Vagina (tissue), 2 donors: ENCODE results near the gene PPP6R2. TPM values are rescaled to one million over a fixed set of nuclear protein-coding genes. Genes with fewer than 3 reads are reported as not detected.

ENCODE experiments used
- DNase-seq, 2 donors: peaks; one replicate each; pipeline ENCODE4 v3.0.0-alpha.2; 2017; ENCODE audit errors: extremely low spot score in 2 of 2
- H3K27ac ChIP-seq: fragments of 200-600 bp; sonication (generic); one replicate; pipeline ENCODE4 v1.5.1; 2019
- H3K27me3 ChIP-seq: fragments of 200-600 bp; sonication (generic); one replicate; pipeline ENCODE4 v1.5.1; 2019
- H3K36me3 ChIP-seq, 2 donors: fragments of 200-600 bp; sonication (generic); one replicate each; pipeline ENCODE4 v1.5.1; 2017 to 2019
- H3K4me1 ChIP-seq: fragments of 200-600 bp; sonication (generic); one replicate; pipeline ENCODE4 v1.5.1; 2019
- H3K4me3 ChIP-seq, 2 donors: fragments of 200-600 bp; sonication (generic); 1 replicate in 1 of 2; 2 replicates in 1 of 2; pipeline ENCODE4 v1.5.1; 2016 to 2019
- H3K9me3 ChIP-seq: fragments of 200-600 bp; sonication (generic); one replicate; pipeline ENCODE4 v1.5.1; 2019
- CTCF ChIP-seq, 3 experiments: fragments of 450-650 bp in 2 of 3; fragments of 200-600 bp in 1 of 3; sonication (generic) in 1 of 3; IDR thresholded peaks; one replicate each; pipeline ENCODE4 v1.5.1; 2017 to 2019; ENCODE audit warnings: antibody characterized with exemption in 3 of 3, mild to moderate bottlenecking in 2 of 3, moderate library complexity in 2 of 3
- POLR2A ChIP-seq, 2 donors: fragments of 450-650 bp; IDR thresholded peaks; one replicate each; pipeline ENCODE4 v1.6.1; 2017; ENCODE audit warnings: antibody characterized with exemption in 2 of 2, mild to moderate bottlenecking in 2 of 2, moderate library complexity in 2 of 2
- POLR2AphosphoS5 ChIP-seq, 2 donors: sonication (generic); formaldehyde crosslinking; IDR thresholded peaks; one replicate each; pipeline ENCODE4 v1.9.0; 2017; ENCODE audit warnings: antibody characterized with exemption in 2 of 2, mild to moderate bottlenecking in 2 of 2, low read depth in 1 of 2; ENCODE audit not compliant: insufficient read depth in 1 of 2
- intact Hi-C: fragments of 100-400 bp; cut with DNase I; formaldehyde crosslinking; loops from one replicate; pipeline ENCODE4 v1.15.1; 2023
- total RNA-seq: library from RNA; depleted of rRNA; stranded (reverse); fragments of >200 nt; gene quantifications from one replicate; pipeline ENCODE4 v1.2.3, GENCODE V29; 2016

The PPP6R2 gene
- total RNA-seq, 1 donor from 2014 or later: 49.1 TPM

GRCh38 chr22:50476868-50477267, 133.7 kb downstream of the PPP6R2 start:
- intact Hi-C loops: no loop called here
- Histone ChIP-seq H3K4me3 (no peak overlapping the region), H3K27me3 (peaks cover 8% of the 10 kb centered on the region), H3K27ac (no peak overlapping the region), H3K9me3 (no peaks in the 10 kb centered on the region), H3K36me3 (no peaks in the 10 kb centered on the region), H3K4me1 (peaks cover 42% of the 10 kb centered on the region)
- no peak for DNase-seq
- no peak for TF ChIP-seq POLR2AphosphoS5 (IDR thresholded peaks at IDR 0.05; ENCODE audit: insufficient read depth in 1 of 2, low read depth in 1 of 2)
- no peak for TF ChIP-seq CTCF (IDR thresholded peaks at IDR 0.05)
- no peak for TF ChIP-seq POLR2A (IDR thresholded peaks at IDR 0.05)

- no peak for DNase-seq
- H3K4me1 ChIP-seq: peaks cover 36% of the 10 kb centered on the region
- no peaks in the 10 kb centered on the region for H3K9me3 ChIP-seq
- H3K4me3 ChIP-seq: no peak overlapping the region
- no peak overlapping the region for H3K27ac ChIP-seq
- intact Hi-C loops: no loop called here
- TF ChIP-seq POLR2AphosphoS5 (IDR thresholded peaks at IDR 0.05; ENCODE audit: insufficient read depth in 1 of 2, low read depth in 1 of 2): no peak
- TF ChIP-seq CTCF (IDR thresholded peaks at IDR 0.05): no peak
- TF ChIP-seq POLR2A (IDR thresholded peaks at IDR 0.05): no peak
- no peaks in the 10 kb centered on the region for H3K36me3 ChIP-seq
- H3K27me3 ChIP-seq: peaks cover 18% of the 10 kb centered on the region
Observed at GRCh38 chr22:50477923-50478322, 134.8 kb downstream of the PPP6R2 start.

GRCh38 chr22:50479721-50480120, 136.6 kb downstream of the PPP6R2 start:
- peaks cover 19% of the 10 kb centered on the region for H3K27me3 ChIP-seq
- no peaks in the 10 kb centered on the region for H3K9me3 ChIP-seq
- no peak for TF ChIP-seq POLR2AphosphoS5 (IDR thresholded peaks at IDR 0.05; ENCODE audit: insufficient read depth in 1 of 2, low read depth in 1 of 2)
- TF ChIP-seq CTCF (IDR thresholded peaks at IDR 0.05): no peak
- no peak for TF ChIP-seq POLR2A (IDR thresholded peaks at IDR 0.05)
- peaks cover 24% of the 10 kb centered on the region for H3K4me1 ChIP-seq
- H3K4me3 ChIP-seq: no peak overlapping the region
- no peak for DNase-seq
- intact Hi-C loops: no loop called here
- H3K27ac ChIP-seq: no peak overlapping the region
- no peaks in the 10 kb centered on the region for H3K36me3 ChIP-seq

- no peak for DNase-seq
- no peak overlapping the region for H3K27ac ChIP-seq
- H3K4me1 ChIP-seq: peaks cover 15% of the 10 kb centered on the region
- peak overlapping the region; percentile 40 to 62 for H3K4me3 ChIP-seq
- H3K9me3 ChIP-seq: no peaks in the 10 kb centered on the region
- intact Hi-C loops: no loop called here
- TF ChIP-seq CTCF (IDR thresholded peaks at IDR 0.05) (no peak), POLR2AphosphoS5 (IDR thresholded peaks at IDR 0.05; ENCODE audit: insufficient read depth in 1 of 2, low read depth in 1 of 2) (no peak), POLR2A (IDR thresholded peaks at IDR 0.05) (no peak)
- H3K36me3 ChIP-seq: no peaks in the 10 kb centered on the region
- peaks cover 19% of the 10 kb centered on the region for H3K27me3 ChIP-seq
Observed at GRCh38 chr22:50481045-50481439, 137.9 kb downstream of the PPP6R2 start.

- Histone ChIP-seq H3K9me3 (no peaks in the 10 kb centered on the region), H3K4me3 (peak within 1 kb of the TSS; percentile 40 to 62), H3K36me3 (no peaks in the 10 kb centered on the region), H3K4me1 (peaks cover 15% of the 10 kb centered on the region), H3K27ac (no peak within 1 kb of the TSS), H3K27me3 (peaks cover 19% of the 10 kb centered on the region)
- TF ChIP-seq CTCF (IDR thresholded peaks at IDR 0.05) (no peak), POLR2A (IDR thresholded peaks at IDR 0.05) (no peak), POLR2AphosphoS5 (IDR thresholded peaks at IDR 0.05; ENCODE audit: insufficient read depth in 1 of 2, low read depth in 1 of 2) (no peak)
- intact Hi-C loops: no loop called here
- DNase-seq: no peak
Observed at GRCh38 chr22:50481440-50482106, 138.4 kb downstream of the PPP6R2 start, which contains the start of gene ADM2. Gene ADM2 (plus strand): TSS chr22:50481543. CDS start chr22:50481848, 305 bp downstream.
